Dendritic cell treated with granulocyte-macrophage colony-stimulating factor and Interleukin-4, amounts not matched to agents 40 ng/mL and 50 ng/mL, for 4 days (primary cell): ENCODE data around the gene DCST1.

Experiments
- H3K27ac Mint-ChIP-seq: one replicate; pipeline ENCODE4 v1.8.0; 2022; ENCODE audit warnings: mild to moderate bottlenecking, mixed read lengths
- H3K27me3 Mint-ChIP-seq: one replicate; pipeline ENCODE4 v1.8.0; 2022; ENCODE audit warnings: mild to moderate bottlenecking, mixed read lengths
- H3K36me3 Mint-ChIP-seq: one replicate; pipeline ENCODE4 v1.8.0; 2022; ENCODE audit warnings: low read depth, mixed read lengths
- H3K4me1 Mint-ChIP-seq: one replicate; pipeline ENCODE4 v1.8.0; 2022; ENCODE audit warnings: low read depth, mixed read lengths
- H3K4me3 Mint-ChIP-seq: one replicate; pipeline ENCODE4 v1.8.0; 2022; ENCODE audit warnings: mild to moderate bottlenecking, moderate library complexity, mixed read lengths
- H3K9me3 Mint-ChIP-seq: one replicate; pipeline ENCODE4 v1.8.0; 2022; ENCODE audit warnings: mixed read lengths
- intact Hi-C: fragments of 100-400 bp; cut with micrococcal nuclease; formaldehyde crosslinking; loops from one replicate; pipeline ENCODE4 v1.15.0; 2022

DCST1 gene

DNA sequence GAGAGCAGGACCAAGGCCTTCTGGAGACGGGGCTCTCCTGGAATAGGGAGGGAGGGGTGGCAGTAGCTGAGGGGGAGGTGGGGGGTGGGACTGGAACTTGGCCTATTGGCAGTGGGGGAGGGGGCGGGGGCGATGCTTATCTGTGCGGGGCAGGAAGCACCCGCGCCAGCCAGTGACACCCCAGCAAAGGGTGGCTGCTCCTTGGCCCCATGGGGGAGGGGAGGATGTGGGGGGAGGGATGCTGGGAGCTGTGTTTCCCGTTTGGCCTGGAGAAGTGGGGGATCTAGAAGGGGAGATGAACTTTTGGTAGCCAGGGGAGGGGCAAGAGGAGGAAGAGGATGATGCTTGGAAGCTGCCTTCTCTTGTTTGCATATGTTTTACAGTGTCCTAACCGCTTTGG, 20.0 kb upstream of the DCST1 start:
- Mint-ChIP-seq H3K36me3 (peaks cover 92% of the 10 kb centered on the region), H3K4me3 (no peak overlapping the region), H3K4me1 (peaks cover 92% of the 10 kb centered on the region), H3K27me3 (no peaks in the 10 kb centered on the region), H3K27ac (peak overlapping the region; percentile 100), H3K9me3 (no peaks in the 10 kb centered on the region)
- intact Hi-C loops: no loop called here

DNA sequence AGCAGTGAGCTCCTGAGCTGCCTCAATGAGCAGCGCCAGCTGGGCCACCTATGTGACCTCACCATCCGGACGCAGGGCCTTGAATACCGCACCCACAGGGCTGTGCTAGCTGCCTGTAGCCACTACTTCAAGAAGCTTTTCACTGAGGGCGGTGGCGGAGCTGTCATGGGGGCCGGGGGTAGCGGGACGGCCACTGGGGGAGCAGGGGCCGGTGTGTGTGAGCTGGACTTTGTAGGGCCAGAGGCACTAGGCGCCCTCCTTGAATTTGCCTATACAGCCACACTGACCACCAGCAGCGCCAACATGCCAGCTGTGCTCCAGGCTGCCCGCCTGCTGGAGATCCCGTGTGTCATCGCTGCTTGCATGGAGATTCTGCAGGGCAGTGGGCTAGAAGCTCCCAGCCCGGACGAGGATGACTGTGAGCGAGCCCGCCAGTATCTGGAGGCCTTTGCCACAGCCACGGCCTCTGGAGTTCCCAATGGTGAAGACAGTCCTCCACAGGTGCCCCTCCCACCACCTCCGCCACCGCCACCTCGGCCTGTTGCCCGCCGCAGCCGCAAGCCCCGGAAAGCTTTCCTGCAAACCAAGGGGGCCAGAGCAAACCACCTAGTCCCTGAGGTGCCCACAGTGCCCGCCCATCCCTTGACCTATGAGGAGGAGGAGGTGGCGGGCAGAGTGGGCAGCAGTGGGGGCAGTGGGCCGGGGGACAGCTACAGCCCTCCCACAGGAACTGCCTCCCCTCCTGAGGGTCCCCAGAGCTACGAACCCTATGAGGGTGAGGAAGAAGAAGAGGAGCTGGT, 18.7 kb upstream of the DCST1 start:
- intact Hi-C loops: loop anchor here (5.0 kb wide), 1 partner anchor 37 kb away; the partner anchor contains the start of gene ADAM15
- Mint-ChIP-seq H3K9me3 (no peaks in the 10 kb centered on the region), H3K4me1 (peaks cover 92% of the 10 kb centered on the region), H3K4me3 (no peak overlapping the region), H3K27ac (peak overlapping the region; percentile 50), H3K27me3 (no peaks in the 10 kb centered on the region), H3K36me3 (peaks cover 92% of the 10 kb centered on the region)

DNA sequence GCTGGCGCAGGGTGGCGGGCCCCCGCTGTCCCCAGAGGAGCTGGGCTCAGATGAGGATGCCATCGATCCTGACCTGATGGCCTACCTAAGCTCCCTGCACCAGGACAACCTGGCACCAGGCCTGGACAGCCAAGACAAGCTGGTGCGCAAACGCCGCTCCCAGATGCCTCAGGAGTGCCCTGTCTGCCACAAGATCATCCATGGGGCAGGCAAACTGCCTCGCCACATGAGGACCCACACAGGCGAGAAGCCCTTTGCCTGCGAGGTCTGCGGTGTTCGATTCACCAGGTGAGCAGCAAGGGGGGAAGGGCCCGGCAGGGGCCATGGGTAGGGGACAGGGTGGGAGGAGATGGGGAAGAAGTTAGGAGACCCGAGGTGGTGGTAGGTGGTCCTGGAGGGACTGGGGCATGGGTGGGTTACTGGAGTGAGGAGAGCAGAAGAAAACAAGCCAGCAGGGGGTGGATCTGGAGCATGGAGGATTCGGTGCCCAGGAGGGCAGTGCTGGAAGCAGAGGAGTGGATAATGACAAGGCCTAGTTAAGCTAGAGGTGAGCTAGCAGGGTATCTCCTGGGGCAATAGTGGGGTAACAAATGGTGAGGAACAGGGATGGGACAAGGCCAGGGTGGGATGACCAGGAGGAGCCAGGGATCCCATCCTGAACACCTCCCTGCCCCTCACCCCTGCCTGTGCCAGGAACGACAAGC, 17.9 kb upstream of the DCST1 start:
- H3K36me3 Mint-ChIP-seq: peaks cover 89% of the 10 kb centered on the region
- intact Hi-C loops: loop anchor here (5.0 kb wide), 1 partner anchor 37 kb away; the partner anchor contains the start of gene ADAM15
- no peaks in the 10 kb centered on the region for H3K9me3 Mint-ChIP-seq
- peaks cover 88% of the 10 kb centered on the region for H3K4me1 Mint-ChIP-seq
- H3K27ac Mint-ChIP-seq: peak overlapping the region; percentile 50
- H3K27me3 Mint-ChIP-seq: no peaks in the 10 kb centered on the region
- no peak overlapping the region for H3K4me3 Mint-ChIP-seq

DNA sequence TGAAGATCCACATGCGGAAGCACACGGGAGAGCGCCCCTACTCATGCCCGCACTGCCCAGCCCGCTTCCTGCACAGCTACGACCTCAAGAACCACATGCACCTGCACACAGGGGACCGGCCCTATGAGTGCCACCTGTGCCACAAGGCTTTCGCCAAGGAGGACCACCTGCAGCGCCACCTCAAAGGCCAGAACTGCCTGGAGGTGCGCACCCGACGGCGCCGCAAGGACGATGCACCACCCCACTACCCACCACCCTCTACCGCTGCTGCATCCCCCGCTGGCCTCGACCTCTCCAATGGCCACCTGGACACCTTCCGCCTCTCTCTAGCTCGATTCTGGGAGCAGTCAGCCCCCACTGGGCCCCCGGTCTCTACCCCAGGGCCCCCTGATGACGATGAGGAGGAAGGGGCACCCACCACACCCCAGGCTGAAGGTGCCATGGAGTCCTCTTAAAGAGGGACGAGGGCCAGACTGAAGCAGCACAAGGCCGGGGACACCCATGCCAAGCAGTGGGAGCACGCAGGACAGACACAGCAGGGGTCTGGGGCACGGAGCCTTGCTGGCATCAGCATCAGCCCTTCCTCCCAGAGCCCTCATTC, 17.3 kb upstream of the DCST1 start:
- Mint-ChIP-seq H3K4me3 (no peak overlapping the region), H3K27me3 (no peaks in the 10 kb centered on the region), H3K36me3 (peaks cover 83% of the 10 kb centered on the region), H3K27ac (peak overlapping the region; percentile 50), H3K9me3 (no peaks in the 10 kb centered on the region), H3K4me1 (peaks cover 83% of the 10 kb centered on the region)
- intact Hi-C loops: loop anchor here (5.0 kb wide), 1 partner anchor 36 kb away; the partner anchor contains the start of gene ADAM15

DNA sequence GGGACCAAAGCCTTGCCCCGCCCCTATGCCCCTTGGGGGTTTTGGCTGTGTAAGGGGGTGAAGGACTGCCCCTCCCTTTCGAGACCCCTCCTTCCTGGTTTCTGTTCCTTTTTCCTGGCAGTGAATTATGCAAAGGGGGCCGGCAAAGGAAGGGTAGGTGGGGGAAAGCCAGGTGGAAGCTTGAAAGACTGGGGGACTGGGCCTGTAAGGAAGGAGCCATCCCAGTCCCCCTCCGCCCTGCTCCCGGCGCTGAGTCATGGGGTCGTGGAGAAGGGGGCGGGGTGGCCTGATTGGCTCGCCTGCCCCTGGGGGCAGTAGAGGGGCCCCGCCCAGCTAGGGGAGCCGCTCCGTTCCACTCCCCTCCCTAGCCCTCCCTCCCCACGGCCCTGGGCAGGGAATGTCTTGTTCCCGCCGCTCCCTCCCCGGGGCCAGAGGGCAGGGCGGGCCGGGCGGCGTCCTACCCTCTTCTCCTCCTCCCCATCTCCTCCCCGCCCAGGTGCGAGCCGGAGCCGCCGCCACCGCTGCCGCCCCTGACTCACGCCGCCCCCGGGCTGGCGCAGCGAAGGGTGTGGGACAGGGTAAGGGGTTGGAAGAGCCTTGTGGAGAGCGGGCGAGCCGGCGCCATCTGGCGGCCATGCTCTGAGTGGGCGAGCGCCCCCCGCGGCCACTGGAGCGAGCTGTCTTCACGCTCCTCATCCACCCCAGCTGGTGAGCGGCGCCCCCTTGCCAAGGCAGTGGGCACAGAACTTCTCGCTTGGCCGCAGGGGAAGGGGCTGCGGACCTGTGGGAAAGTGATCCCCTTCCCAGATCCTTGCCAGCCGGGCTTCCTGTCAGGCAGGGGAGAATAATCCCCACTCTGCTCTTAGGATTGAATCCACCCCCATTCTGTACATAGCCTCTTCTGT, 16.3 kb upstream of the DCST1 start:
- intact Hi-C loops: loop anchor here (1.0 to 5.0 kb wide), 2 partner anchors 18 to 35 kb away; partner anchors contain the start of gene ADAM15
- H3K9me3 Mint-ChIP-seq: no peaks in the 10 kb centered on the region
- H3K27me3 Mint-ChIP-seq: no peaks in the 10 kb centered on the region
- peak overlapping the region; percentile 50 for H3K27ac Mint-ChIP-seq
- H3K4me1 Mint-ChIP-seq: peaks cover 81% of the 10 kb centered on the region
- peak overlapping the region; percentile 63 for H3K4me3 Mint-ChIP-seq
- peaks cover 77% of the 10 kb centered on the region for H3K36me3 Mint-ChIP-seq

DNA sequence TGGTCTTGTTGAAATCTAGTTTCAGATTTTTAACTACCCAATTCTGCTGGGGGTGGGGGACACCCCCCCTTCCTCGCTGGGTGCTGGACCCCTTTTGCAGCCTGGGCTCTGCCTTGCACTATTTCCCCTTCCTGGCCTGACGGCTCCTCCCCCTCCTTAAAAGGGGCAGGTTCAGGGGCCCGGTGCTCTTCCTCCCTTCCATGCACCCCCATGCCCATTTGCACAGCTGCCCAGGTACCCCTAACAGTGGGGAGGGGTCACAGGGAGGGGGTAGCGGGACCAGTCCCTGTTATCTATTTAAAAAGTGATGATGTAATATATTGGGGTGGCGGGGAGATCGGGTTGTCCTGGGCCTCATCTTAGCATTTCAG, 15.7 kb upstream of the DCST1 start:
- Mint-ChIP-seq H3K4me1 (peaks cover 81% of the 10 kb centered on the region), H3K27ac (peak overlapping the region; percentile 37), H3K4me3 (peak overlapping the region; percentile 63), H3K9me3 (no peaks in the 10 kb centered on the region), H3K36me3 (peaks cover 70% of the 10 kb centered on the region), H3K27me3 (no peaks in the 10 kb centered on the region)
- intact Hi-C loops: loop anchor here (1.0 to 5.0 kb wide), 2 partner anchors 19 to 34 kb away; partner anchors contain the start of gene ADAM15

DNA sequence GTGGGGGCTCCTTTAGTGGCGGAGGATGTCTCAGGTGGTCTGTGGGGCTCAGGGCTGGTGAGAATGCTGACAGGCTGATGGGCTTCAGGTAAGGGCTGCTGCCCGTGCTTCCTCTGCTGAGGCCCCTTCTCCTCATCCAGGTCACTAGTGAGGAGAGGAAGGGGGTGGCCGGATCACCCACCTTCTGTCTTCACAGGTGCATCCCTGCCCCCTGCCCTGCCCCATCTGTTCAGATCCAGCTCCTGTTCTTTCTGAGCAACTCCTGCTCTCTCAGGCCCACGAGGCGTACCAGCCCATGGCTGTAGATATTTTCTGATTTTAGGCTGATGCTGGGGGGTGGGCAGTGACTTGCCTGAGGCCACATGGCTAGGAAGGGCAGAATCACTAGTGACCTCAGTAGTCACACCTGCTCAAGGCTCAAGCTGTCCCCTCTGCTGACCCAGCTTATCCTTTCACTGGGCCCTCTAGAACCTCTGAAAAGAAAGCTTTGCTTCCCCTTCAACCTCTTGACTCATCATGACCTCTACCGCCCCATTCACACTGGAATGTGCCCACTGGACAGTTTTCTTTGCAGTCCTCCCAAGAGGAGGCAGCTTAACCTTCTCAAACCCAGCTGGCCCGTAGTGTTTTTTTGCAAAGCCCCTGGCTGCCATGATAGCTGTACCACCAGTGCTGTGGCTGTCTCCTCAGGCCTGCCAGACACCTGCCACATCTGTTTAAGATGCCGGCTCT, 14.8 kb upstream of the DCST1 start:
- Mint-ChIP-seq H3K36me3 (peaks cover 62% of the 10 kb centered on the region), H3K9me3 (no peaks in the 10 kb centered on the region), H3K27ac (peak overlapping the region; percentile 2), H3K27me3 (no peaks in the 10 kb centered on the region), H3K4me1 (peaks cover 79% of the 10 kb centered on the region), H3K4me3 (no peak overlapping the region)
- intact Hi-C loops: loop anchor here (5.0 kb wide), 1 partner anchor 34 kb away; the partner anchor contains the start of gene ADAM15

DNA sequence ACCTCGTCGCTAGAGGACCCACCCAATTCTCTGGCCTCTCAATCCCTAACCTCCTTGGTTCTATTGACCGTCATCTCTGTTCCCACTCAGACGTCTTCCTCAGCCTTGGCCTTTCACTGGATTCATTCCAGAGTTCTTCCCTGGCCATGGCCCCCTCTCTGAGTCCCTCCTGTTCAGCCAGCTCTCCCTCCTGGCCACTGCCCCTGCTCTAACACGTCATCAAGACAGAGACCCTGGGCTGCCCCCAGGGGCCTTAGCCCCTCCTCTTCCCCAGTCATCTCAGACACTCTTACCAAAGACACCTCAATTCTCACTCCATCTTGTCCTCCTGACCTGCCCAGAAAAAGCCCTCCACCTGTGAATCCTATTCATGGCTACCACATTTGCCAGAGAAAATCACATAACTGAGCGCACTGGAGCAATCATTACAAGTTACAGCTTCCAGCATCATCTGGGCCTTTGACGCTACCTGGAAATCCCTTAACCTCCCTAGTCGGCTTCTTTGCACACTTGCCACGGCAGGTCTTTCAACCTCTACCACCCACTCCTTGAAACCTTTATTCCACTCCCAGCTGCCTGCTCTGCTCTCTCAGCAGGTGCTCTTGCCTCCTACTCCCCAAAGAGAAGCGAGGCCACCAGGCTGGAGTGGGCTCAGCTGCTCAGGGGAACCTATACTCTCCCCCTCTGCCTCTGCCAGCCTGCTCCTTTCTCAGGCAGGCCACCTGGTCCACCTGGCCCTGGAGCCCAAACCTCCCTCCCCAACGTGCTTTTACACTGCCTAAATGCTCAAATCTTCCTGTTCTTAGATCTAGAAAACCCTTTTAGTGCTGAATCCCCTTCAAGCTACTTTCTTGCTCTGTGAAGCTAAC, 14.0 kb upstream of the DCST1 start:
- no peaks in the 10 kb centered on the region for H3K27me3 Mint-ChIP-seq
- no peaks in the 10 kb centered on the region for H3K9me3 Mint-ChIP-seq
- H3K27ac Mint-ChIP-seq: peak overlapping the region; percentile 2
- peaks cover 53% of the 10 kb centered on the region for H3K36me3 Mint-ChIP-seq
- peaks cover 73% of the 10 kb centered on the region for H3K4me1 Mint-ChIP-seq
- no peak overlapping the region for H3K4me3 Mint-ChIP-seq
- intact Hi-C loops: loop anchor here (5.0 kb wide), 1 partner anchor 33 kb away; the partner anchor contains the start of gene ADAM15

DNA sequence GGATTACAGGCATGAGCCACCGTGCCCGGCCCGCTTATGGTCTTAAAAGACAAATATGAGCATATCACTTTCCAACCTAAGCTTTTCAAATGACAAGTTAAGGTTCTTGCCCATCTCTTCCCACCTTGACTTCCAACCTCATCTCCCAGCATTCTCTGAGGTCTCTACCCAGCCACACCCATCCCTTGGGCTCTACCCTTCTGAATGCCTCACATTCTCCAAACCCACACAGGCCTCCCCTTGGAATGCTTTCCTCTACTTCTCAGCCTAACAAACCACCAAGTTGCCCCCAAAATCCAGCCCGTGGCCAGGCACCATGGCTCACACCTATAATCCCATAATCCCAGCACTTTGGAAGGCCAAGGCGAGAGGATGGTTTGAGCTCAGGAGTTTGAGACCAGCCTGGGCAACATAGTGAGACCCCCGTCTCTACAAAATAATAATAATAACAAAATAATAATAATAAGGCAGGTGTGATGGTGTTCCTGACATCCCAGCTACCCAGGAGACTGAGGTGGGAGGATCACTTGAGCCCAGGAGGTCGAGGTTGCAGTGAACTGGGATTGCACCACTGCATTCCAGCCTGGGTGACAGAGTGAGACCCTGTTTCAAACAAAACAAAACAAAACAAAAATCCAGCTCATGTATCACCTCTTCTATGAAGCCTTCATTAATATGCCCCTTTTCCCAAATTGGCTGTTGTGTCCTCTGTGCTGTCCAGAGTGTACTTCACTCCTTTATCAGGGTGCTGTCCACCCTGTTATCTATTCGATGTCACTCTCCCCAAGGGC, 11.3 kb upstream of the DCST1 start:
- Mint-ChIP-seq H3K4me3 (no peak overlapping the region), H3K9me3 (no peaks in the 10 kb centered on the region)
- intact Hi-C loops: no loop called here

DNA sequence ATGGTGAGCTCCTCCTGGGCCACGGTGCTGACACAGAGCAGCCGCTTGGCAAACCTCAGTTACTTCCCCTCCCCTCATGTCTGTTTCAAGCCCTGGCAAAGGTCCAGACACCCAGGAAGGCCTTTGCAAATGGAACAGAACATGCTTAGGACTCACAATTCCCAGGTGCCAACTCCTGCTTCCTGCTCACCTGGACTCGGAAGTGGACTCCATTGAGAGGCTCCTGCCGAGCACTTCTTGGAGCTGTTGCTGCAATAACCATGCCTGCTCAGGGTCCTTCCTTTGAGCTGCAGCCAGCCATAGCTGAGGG, 10.7 kb upstream of the DCST1 start:
- Mint-ChIP-seq H3K4me3 (no peak overlapping the region), H3K27me3 (no peaks in the 10 kb centered on the region), H3K4me1 (peaks cover 54% of the 10 kb centered on the region), H3K9me3 (no peaks in the 10 kb centered on the region), H3K36me3 (peaks cover 25% of the 10 kb centered on the region), H3K27ac (no peak overlapping the region)
- intact Hi-C loops: no loop called here

More for the DNA sequence above, 11.3 kb upstream of the DCST1 start:
- Mint-ChIP-seq H3K27me3 (no peaks in the 10 kb centered on the region), H3K36me3 (peaks cover 28% of the 10 kb centered on the region), H3K4me1 (peaks cover 59% of the 10 kb centered on the region), H3K27ac (no peak overlapping the region)

DNA sequence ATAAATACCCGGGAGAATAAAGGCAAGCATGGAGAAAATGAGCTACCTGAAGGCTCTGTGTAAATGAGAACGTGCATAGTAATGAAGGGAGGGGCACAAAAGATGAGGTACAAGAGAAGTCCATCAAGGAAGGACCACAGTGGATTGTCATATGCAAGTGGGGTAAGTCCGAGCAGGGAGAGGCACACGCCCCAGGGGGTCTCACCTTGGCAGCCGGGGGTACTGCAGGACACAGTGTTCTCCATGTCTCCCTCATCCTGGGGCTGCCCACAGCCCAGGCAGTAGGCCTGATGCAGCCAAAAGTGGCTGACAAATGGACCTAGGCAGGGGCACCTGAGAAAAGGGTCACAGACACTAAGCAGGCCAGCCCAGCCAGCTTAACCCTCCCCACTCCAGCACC, 10.0 kb upstream of the DCST1 start:
- Mint-ChIP-seq H3K4me3 (no peak overlapping the region), H3K4me1 (peaks cover 51% of the 10 kb centered on the region), H3K27me3 (no peaks in the 10 kb centered on the region), H3K27ac (no peak overlapping the region), H3K36me3 (peaks cover 17% of the 10 kb centered on the region), H3K9me3 (no peaks in the 10 kb centered on the region)
- intact Hi-C loops: no loop called here
